ENCODE data around the gene RFWD3. TPM values are rescaled to one million over a fixed set of nuclear protein-coding genes. Genes with fewer than 3 reads are reported as not detected.

Gene RFWD3
- total RNA-seq, 1 experiment from 2014 or later: 118 TPM

- Mint-ChIP-seq H3K27me3 (ENCODE audit: insufficient read depth, unreplicated experiment) (no peaks in the 10 kb centered on the region), H3K27ac (ENCODE audit: unreplicated experiment) (peak overlapping the region; percentile 10), H3K4me1 (ENCODE audit: low read depth, unreplicated experiment) (peaks cover 7% of the 10 kb centered on the region), H3K36me3 (ENCODE audit: insufficient read depth, unreplicated experiment) (peaks cover 95% of the 10 kb centered on the region), H3K9me3 (ENCODE audit: unreplicated experiment) (no peaks in the 10 kb centered on the region), H3K4me3 (ENCODE audit: unreplicated experiment) (no peak overlapping the region)
- intact Hi-C loops (cut with micrococcal nuclease; ENCODE audit: unreplicated experiment): no loop called here
- TF ChIP-seq, protein P1, sequence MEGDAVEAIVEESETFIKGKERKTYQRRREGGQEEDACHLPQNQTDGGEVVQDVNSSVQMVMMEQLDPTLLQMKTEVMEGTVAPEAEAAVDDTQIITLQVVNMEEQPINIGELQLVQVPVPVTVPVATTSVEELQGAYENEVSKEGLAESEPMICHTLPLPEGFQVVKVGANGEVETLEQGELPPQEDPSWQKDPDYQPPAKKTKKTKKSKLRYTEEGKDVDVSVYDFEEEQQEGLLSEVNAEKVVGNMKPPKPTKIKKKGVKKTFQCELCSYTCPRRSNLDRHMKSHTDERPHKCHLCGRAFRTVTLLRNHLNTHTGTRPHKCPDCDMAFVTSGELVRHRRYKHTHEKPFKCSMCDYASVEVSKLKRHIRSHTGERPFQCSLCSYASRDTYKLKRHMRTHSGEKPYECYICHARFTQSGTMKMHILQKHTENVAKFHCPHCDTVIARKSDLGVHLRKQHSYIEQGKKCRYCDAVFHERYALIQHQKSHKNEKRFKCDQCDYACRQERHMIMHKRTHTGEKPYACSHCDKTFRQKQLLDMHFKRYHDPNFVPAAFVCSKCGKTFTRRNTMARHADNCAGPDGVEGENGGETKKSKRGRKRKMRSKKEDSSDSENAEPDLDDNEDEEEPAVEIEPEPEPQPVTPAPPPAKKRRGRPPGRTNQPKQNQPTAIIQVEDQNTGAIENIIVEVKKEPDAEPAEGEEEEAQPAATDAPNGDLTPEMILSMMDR (IDR thresholded peaks at IDR 0.05; ENCODE audit: insufficient read depth in 1 of 2, low read depth in 1 of 2, low read length in 1 of 2, severe bottlenecking in 1 of 2, unreplicated experiment in 1 of 2): no peak
- Histone ChIP-seq H3K36me3 (ENCODE audit: control insufficient read depth, insufficient read depth, low read length) (peaks cover 8% of the 10 kb centered on the region), H3K27me3 (replicated peaks; ENCODE audit: control insufficient read depth, insufficient read depth, low read length) (no peaks in the 10 kb centered on the region), H3K4me3 (ENCODE audit: low read depth, low read length) (no peak overlapping the region), H3K9me3 (no peaks in the 10 kb centered on the region), H3K4me1 (no peaks in the 10 kb centered on the region)
- DNase-seq: no peak
- CTCF ChIA-PET: interaction anchor here (0.5 to 1.2 kb wide), 3 partner anchors 9 to 211 kb away, joined by 3 to 5 read pairs (median 3); no protein-coding TSS in a partner anchor
- POLR2A ChIA-PET: interaction anchor here (0.5 kb wide), 1 partner anchor 13 kb away, joined by 4 read pairs; no protein-coding TSS in a partner anchor
- BruUV-seq (replicated peaks): no TSS peak
Observed at GRCh38 chr16:74651841-74652240, 14.8 kb downstream of the RFWD3 start.

DNA sequence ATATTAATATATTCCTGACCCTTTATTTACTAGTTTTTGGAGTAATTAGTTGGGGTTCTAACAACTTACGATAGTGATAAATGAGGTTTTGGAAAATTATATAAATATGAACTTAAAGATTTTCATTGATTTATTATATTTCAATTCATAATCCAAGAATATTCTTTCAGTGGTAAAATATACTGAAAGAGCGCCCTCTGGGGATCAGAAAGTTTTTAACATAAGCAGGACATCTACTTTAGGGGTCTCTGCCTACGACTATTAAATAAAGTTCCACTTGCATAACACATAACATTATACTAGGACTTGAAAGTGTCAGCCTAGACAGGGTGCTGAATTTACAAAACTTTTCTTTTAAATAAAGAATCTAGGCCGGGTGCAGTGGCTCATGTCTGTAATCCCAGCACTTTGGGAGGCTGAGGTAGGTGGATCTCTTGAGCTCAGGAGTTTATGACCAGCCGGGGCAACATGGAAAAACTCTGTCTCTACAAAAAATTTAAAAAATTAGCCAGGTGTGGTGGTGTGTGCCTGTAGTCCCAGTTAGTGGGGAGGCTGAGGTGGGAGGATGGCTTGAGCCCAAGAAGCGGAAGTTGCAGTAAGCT is 15.6 kb downstream of the RFWD3 start:
- H3K36me3 Mint-ChIP-seq (ENCODE audit: insufficient read depth, unreplicated experiment): peaks cover 95% of the 10 kb centered on the region
- intact Hi-C loops (cut with micrococcal nuclease; ENCODE audit: unreplicated experiment): no loop called here
- H3K36me3 ChIP-seq (ENCODE audit: control insufficient read depth, insufficient read depth, low read length): peaks cover 6% of the 10 kb centered on the region
- no TSS peak for BruUV-seq (replicated peaks)
- no peak overlapping the region for H3K4me3 ChIP-seq (ENCODE audit: low read depth, low read length)
- H3K27me3 Mint-ChIP-seq (ENCODE audit: insufficient read depth, unreplicated experiment): no peaks in the 10 kb centered on the region
- no peaks in the 10 kb centered on the region for H3K4me1 ChIP-seq
- peak in 1 of 2 experiments; percentile 35 for DNase-seq
- H3K4me3 Mint-ChIP-seq (ENCODE audit: unreplicated experiment): no peak overlapping the region
- H3K9me3 ChIP-seq: no peaks in the 10 kb centered on the region
- POLR2A ChIA-PET: interaction anchor here (0.5 kb wide), 1 partner anchor 12 kb away, joined by 4 read pairs; no protein-coding TSS in a partner anchor
- peaks cover 7% of the 10 kb centered on the region for H3K4me1 Mint-ChIP-seq (ENCODE audit: low read depth, unreplicated experiment)
- CTCF ChIA-PET: interaction anchor here (1.2 kb wide), 1 partner anchor 17 kb away, joined by 3 read pairs; no protein-coding TSS in a partner anchor
- TF ChIP-seq, protein P1 (IDR thresholded peaks at IDR 0.05; ENCODE audit: insufficient read depth in 1 of 2, low read depth in 1 of 2, low read length in 1 of 2, severe bottlenecking in 1 of 2, unreplicated experiment in 1 of 2): peak; percentile 61 to 78
- no peaks in the 10 kb centered on the region for H3K27me3 ChIP-seq (replicated peaks; ENCODE audit: control insufficient read depth, insufficient read depth, low read length)
- no peak overlapping the region for H3K27ac Mint-ChIP-seq (ENCODE audit: unreplicated experiment)
- H3K9me3 Mint-ChIP-seq (ENCODE audit: unreplicated experiment): no peaks in the 10 kb centered on the region

DNA sequence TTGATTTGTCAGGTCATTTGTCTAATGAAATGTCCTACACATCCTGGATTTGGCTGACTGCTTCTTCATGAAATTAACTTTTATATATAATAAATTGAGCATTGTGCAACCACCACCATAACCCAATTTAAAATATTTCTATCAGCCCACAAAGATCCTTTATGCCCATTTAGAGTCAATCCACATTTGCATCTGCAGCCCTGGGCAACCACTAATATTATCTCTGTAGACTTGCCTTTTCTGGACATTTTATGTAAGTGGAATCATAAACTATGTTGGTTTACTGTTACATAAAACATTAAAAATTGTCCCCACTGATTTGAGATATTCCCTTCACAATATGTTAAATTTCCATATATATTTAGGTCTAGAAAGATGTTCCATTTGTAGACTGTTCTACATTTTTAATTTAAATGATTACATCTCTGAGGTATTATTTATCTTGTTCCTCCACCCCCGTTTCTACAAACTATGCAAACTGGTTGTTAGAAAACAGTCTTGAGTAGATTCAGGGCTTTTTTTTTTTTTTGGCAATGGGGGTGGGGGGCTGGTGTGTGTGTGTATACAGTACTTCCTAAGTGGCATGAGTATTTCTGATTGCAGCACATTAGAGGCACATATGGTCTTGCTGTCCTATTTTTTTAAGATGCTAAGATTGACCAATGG is 16.7 kb downstream of the RFWD3 start:
- no peaks in the 10 kb centered on the region for H3K27me3 ChIP-seq (replicated peaks; ENCODE audit: control insufficient read depth, insufficient read depth, low read length)
- BruUV-seq (replicated peaks): TSS peak; percentile 16
- peaks cover 95% of the 10 kb centered on the region for H3K36me3 Mint-ChIP-seq (ENCODE audit: insufficient read depth, unreplicated experiment)
- H3K4me1 ChIP-seq: no peaks in the 10 kb centered on the region
- TF ChIP-seq, protein P1 (IDR thresholded peaks at IDR 0.05; ENCODE audit: insufficient read depth in 1 of 2, low read depth in 1 of 2, low read length in 1 of 2, severe bottlenecking in 1 of 2, unreplicated experiment in 1 of 2): no peak
- H3K4me3 Mint-ChIP-seq (ENCODE audit: unreplicated experiment): no peak overlapping the region
- H3K27me3 Mint-ChIP-seq (ENCODE audit: insufficient read depth, unreplicated experiment): no peaks in the 10 kb centered on the region
- H3K27ac Mint-ChIP-seq (ENCODE audit: unreplicated experiment): no peak overlapping the region
- DNase-seq: no peak
- intact Hi-C loops (cut with micrococcal nuclease; ENCODE audit: unreplicated experiment): no loop called here
- ChIA-PET POLR2A (no interaction called here), CTCF (no interaction called here)
- no peaks in the 10 kb centered on the region for H3K9me3 Mint-ChIP-seq (ENCODE audit: unreplicated experiment)
- peaks cover 7% of the 10 kb centered on the region for H3K4me1 Mint-ChIP-seq (ENCODE audit: low read depth, unreplicated experiment)
- peaks cover 6% of the 10 kb centered on the region for H3K36me3 ChIP-seq (ENCODE audit: control insufficient read depth, insufficient read depth, low read length)
- no peak overlapping the region for H3K4me3 ChIP-seq (ENCODE audit: low read depth, low read length)
- no peaks in the 10 kb centered on the region for H3K9me3 ChIP-seq
